Measurements from ENCODE around the gene ANKRD11.
"Not testable (repeated sequence)": the region's sequence is repeated elsewhere in the genome, so short reads cannot be mapped to it uniquely, and the experiment has no call there.

ANKRD11 gene

DNA sequence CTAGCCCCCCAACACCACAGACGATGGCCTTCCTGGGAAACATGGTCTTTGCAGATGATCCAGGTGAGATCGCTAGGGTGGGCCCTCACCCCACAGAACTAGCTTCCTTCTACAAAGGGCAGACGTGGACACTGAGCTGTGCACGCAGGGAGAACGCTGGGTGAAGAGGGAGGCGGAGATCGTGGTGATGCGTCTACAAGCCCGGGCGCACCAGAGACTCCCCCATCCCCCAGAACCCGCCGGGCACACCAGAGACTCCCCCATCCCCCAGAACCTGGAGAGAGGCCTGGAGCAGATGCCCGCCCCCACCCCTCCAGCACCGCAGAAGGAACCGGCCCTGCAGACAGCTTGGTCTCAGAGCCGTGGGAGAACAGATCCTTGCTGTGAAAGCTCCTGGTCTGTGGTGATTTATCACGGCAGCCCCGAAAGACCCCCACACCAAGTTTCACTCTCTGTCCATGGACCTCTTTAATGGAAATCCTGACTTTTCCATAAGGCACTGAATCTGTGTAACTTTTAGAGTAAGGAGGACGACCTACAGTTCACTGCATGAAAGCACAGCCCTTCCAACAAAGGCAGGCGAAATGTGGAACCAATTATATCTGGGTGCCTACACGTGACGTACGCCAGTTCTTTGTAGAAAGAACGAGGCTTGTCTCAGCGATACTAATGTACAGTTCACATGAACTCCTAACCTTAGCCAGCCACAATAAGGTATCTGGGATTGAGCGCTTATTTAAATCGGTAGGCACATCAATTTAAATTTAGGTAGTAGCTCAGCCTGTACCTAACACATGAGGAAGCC is 88.5 kb downstream of the ANKRD11 start:
- no peak for DNase-seq

DNA sequence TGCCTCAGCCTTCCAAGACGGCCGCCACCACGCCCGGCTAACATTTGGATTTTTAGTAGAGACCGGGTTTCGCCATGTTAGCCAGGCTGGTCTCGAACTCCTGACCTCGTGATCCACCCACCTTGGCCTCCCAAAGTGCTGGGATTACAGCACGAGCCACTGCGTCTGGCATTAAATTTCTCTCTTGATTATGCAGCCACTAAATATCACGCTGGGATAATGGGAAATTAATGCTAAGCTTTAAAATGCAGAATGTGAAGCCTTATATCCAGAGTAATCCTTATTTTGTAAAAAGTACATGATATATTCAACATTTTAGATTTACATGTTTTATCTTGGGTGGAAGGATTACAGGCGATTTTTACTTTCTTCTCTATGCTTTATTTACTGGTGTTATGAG is 89.2 kb downstream of the ANKRD11 start:
- DNase-seq: no peak

DNA sequence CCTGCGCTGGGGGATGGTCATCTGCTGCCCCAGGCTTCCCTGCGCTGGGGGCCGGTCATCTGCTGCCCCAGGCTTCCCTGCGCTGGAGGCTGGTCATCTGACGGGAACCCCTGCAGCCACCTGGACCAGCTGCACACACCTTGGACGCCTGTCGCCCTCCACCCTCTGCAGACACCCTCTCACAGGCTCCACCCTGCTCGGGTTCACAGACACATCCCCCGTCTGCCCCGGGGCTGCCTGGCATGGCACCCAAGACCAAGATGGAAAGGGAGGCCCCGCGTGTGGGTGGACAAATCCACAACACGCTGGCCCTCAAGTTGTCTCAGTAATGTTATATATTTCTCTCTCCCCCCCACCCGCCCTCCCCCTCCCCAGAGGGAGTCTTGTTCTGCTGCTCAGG is 89.6 kb downstream of the ANKRD11 start:
- no peak for DNase-seq

DNA sequence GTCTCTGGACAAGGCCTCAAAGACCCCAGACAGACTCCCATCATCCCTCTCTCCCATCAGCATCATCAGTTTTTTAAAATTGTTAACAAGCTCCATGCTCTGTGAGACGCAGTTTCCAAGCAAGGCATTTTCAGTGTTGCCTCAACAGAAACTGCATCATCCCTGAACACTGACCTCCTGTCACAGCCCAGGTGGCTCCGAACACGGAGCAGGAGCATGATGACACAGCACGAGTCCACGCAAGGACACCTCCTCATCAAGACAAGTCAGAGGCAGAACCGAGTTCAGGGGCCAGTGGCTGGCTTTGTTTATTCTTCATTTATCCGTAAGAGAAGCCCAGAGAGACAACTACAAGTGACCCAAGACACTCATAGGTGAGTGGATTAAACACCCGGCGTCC is 91.4 kb downstream of the ANKRD11 start:
- no peak for DNase-seq

DNA sequence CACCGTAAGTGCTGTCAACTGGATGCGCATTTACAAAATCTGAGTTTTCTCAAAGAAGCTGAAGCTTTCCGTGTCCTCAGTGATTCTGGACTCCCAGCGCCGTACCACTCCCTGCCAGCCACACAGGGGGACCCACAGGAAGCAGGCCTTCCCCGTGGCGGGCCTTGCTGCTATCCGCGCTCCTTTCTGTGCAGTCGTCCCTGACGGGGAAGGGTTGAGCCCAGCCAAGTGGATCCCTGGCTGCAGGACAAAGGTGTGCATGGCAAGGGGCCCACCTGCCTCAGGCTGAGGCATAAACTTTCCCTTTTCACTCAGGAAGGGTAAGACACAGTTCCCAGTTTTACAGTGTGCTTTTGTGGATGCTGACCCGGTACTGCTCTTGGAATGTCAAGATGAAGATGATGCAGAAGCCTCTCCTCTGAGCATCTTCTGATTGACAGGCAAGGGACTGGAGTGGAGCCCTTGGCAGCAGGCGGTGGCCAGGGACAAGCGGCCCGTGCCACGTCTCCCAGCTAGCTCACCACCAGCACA is 93.0 kb downstream of the ANKRD11 start:
- DNase-seq: no peak

DNA sequence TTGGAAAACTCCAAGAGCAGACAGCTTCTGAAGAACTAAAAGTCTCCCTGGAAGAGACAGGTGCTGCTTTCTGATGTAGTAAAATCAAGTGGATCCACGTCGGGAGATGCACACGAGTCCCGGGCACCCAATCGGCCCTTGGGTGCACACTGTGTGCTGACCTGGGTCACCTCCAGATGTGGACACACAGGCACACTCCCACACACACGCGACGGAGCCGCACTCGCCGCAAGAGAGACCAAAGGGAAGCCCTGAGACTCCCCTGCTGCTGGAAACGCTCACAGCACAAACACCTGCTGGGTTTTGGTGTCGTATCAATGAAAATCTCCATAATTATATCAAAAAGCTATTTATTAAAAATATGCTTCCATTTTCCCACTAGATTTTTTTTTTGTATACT is 94.2 kb downstream of the ANKRD11 start:
- DNase-seq: no peak

DNA sequence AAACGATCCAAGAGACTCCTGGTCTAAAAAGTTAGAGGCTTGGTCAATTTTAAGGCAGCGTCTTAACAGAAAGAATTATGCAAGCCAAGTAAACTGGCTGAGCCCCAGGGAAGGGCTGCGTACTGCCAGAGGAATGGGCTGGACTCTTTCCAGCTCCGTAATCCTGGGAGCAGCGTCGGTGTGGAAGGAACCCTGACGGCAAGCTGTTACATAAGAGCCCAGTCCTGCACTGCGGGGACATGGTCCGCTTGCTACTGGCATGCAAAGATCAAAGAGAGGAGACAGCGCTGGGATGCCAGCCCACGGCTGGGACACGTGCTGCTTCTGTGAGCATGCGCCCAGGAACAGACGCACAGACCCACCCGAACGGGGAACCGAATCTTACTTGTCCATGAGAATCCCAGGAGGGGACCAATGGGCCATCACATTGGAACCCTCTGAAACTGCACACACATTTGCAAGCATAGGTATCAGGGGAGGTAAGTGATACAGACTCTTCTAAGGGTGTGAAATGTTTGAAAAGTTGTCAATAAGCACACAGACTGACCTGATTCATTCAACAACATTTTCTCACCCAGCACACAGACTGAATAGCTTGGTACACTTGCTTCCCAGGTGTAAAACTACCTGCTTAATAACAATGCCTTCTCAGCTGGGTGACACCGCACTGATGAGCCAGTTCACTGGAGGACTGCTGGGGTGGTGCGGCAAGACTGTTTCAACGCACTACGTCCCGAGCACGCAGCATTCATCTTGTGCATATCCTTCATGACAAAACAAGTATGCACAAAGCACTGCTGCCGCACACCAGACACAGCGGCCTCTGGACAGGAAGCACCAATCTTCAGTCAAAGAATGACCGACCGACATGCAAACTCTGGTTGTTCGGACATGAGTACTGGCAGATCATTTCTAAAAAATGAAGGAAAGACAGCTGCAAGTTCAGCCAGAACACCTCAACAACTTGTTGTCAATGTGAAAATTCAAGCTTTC is 94.9 kb downstream of the ANKRD11 start:
- no peak for DNase-seq

DNA sequence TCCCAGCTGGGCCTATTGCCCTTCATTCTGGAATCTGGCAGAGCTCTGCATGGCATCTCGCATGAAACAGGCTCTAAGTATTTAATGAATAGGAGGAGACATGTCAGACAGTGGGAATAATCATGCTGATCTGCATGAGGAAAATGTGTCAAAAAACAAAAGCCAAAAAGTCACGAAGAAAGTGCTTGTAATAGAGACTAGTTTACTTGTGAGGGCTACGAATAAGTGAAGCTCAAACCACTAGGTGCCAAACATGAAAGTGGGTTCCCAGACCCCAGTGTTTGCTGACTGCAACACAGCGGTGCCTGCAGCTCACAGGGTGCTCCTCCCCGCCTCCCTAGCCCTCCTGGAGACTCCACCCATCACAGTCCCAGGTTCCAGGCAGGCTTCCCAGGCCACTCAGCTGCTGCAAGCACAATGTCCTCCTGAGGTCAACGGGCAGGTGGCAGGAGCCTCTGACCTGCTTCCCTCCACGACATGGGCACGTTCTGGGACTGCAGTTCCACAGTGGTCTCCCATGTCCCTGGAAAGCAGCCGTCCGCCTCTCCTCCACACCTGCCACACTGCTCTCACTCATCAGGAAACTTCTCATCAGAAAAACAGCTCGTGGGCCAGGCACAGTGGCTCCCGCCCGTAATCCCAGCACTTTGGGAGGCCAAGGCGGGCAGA is 96.5 kb downstream of the ANKRD11 start:
- DNase-seq: no peak

DNA sequence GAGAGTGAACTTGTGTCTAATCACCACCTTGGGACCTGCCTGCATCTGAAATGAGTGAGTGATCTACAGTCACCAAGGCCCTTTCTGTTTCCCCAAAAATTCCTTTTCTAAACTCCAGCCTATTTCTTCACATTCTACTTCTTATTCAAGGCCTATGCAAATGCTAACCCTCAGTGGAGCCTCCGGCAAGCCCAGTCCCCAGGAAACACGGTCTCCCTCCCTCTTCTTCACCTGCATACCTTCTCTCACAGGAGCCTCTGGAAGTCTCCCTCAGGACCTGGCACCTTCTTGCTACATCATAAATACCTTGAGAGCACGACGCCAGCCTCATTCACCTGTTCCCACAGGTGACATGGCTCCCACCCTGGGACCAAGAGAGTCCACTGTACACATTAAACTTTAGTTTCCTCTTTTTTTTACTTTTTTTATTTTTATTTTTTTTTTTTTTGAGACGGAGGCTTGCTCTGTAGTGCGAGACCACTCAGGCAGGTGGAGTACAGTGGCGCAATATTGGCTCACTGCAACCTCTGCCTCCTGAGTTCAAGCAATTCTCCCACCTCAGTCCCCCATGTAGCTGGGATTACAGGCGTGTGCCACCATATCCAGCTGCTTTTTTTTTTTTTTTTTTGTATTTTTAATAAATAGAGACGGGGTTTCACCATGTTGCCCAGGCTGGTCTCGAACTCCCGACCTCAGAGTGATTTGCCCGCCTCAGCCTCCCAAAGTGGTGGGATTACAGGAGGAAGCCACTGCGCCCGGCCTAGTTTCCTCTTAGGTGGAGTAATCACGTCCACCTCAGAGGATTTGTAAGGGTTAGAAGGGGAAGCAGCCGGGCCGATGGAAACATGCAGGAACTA is 97.3 kb downstream of the ANKRD11 start:
- no peak for DNase-seq

DNA sequence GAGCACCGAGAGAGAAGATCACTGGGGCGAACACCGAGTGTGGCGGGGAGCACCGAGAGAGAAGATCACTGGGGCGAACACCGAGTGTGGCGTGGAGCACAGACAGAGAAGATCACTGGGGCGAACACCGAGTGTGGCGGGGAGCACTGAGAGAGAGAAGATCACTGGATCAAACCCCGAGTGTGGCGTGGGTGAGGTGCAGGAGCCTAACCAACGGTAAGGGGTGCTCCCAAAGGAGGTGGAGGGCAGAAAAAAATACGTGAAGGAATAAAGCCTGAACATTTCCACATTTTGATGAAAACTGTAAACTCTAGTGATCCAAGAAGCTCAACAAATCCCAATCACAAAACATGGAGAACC is 100.2 kb downstream of the ANKRD11 start:
- not testable (repeated sequence) for DNase-seq

DNA sequence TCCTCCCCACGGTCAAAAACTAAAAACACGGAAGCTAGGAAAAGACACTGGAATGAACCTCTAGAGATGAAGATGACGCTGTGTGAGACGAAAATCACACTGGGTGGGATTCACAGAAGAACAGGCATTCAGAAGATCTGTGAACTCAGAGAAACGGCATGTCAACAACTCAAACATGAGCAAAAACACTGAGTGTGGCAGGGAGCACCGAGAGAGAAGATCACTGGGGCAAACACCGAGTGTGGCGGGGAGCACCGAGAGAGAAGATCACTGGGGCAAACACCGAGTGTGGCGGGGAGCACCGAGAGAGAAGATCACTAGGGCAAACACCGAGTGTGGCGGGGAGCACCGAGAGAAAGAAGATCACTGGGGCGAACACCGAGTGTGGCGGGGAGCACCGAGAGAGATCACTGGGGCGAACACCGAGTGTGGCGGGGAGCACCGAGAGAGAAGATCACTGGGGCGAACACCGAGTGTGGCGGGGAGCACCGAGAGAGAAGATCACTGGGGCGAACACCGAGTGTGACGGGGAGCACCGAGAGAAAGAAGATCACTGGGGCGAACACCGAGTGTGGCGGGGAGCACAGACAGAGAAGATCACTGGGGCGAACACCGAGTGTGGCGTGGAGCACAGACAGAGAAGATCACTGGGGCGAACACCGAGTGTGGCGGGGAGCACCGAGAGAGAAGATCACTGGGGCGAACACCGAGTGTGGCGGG is 100.7 kb downstream of the ANKRD11 start:
- not testable (repeated sequence) for DNase-seq

DNA sequence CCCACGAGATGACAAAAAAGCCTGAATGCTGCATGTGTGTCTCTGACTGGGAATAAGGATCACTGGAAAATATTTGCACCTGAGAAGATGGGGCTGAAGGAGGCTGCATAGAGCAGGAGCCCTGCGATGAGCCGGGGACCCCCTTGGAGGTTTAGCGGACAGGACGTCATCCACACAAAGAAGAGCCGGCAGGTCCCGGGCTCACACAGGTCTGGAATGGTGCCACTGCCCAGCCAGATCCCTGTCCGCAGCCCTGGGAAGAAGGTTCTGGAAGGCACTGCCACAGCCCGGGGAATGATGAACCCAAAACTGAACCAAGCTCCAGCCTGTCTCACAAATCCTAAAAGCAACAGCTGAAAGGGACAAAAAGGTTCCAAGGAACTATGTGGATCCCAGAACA is 101.8 kb downstream of the ANKRD11 start:
- no peak for DNase-seq

DNA sequence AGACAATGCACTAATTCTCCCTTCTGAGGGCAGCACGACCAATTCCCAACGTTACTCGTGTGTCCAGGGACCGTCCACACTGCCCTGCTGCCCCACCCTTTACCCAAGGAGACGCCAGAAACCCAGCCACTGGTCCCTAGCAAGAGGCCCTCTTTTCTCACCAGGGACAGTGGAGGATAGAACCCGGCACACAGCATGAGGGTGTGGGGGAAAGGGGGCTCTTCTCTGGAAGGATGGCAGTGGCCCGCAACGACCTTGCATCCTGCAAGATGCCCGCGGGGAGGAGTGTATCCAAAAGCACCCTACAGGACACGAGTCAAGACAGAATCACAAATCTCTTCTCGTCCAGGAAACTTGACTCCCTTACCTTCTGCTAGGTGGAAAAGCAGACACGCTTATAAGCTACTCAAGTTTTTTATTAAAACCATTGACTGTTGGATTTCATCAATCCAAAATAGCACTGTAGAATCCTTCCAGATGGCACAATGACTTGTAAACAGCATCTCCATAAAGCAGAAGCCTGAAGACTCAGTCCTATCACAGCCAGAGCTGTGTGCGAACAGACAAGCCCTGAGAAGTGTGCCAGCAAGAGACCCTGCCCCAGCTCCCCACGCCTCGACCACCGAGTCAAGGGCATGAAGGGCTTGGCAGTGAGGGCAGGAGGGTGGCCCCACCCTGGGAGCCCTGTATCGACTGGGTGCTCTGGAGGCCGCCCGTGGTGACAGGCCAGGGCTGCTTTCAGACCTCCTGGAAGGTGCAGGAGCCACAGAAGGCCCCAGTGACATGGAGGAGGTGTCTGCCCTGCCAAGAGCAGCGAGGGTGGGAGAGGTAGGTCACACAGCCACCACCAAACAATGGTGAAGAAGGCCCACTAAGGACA is 103.8 kb downstream of the ANKRD11 start:
- no peak for DNase-seq

DNA sequence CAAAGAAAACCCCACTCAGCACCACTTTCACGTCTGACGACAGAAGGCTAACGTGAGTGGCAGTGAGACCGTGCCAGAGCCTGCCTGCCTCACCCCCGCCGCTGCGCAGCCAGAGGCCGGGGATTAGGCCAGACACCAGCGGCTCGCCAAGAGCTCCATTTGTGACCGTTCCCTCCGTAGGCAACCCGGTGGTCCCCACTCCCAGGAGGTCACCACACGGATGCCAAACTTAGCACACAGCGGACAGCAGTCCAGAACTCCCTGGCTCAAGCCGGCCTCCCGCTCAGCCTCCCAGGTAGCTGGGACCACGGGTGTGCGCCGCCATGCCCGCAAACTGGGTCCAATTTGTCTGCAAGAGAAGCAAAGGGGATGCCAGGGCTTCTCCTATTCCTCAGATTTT is 104.6 kb downstream of the ANKRD11 start:
- no peak for DNase-seq

DNA sequence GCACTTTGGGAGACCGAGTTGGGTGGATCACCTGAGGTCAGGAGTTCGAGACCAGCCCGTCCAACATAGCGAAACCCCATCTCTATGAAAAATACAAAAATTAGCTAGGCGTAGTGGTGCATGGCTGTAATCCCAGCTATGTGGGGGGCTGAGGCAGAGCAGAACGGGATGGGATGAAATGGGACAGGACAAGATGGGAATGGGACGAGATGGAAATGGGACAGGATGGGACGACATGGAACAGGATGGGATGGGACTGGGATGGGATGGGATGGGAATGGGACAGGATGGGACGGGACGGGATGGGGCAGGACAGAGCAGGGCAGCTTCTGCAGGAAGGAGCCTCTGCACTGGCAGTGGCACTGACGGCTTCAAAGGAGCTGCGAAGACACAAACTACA is 106.1 kb downstream of the ANKRD11 start:
- no peak for DNase-seq

DNA sequence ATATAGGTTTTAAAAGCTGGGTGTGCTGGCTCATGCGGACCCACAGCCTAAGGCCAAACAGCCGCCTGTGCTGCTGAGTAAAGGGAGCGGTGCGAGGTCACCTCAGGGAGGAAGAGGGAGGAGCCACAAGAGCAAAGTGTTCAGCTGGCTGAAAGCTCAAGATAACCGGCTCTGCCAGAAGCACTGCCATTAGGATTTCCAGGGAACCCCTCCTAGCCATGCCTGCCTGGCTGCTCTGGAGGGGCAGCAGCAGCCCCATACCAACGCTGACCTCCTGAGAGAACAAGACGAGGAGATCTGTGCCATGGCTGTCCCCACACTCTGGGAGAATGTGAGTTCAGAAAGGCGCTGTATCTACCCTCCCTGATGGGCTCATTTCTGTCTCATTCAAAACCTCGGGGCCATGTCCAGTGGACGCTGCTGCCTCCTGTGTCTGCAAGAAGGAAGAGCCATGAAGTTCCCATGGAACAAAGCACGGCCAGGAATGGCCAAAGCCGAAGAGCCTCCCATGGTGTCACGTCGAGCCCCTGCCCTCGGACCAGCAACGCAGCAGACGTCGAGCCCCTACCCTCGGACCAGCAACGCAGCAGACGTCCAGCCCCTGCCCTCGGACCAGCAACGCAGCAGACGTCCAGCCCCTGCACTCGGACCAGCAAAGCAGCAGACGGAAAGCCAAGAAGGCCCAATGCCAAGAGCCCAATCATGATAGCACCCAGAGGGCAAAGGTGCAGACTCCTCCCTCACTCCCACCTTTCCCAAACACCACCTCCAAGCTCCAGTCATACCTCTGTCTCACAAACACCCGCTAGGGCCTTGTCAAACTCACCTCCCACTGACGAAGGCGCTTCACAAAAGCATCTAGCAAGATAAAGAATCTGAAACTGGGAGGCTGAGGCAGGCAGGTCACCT is 107.0 kb downstream of the ANKRD11 start:
- DNase-seq: no peak

DNA sequence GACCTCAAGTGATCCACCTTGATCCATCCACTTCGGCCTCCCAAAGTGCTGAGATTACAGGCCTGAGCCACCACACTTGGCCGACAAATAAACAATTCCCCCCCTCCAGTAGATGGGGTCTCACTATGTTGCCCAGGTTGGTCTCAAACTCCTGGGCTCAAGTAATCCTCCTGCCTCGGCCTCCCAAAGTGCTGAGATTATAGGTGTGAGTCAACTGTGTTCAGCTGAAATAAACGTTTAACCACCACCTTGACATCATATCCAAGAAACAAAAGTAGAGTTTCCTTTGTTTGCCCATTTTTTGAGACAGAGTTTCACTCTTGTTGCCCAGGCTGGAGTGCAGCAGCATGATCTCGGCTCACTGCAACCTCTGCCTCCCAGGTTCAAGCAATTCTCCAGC is 107.8 kb downstream of the ANKRD11 start:
- DNase-seq: not testable (repeated sequence)

DNA sequence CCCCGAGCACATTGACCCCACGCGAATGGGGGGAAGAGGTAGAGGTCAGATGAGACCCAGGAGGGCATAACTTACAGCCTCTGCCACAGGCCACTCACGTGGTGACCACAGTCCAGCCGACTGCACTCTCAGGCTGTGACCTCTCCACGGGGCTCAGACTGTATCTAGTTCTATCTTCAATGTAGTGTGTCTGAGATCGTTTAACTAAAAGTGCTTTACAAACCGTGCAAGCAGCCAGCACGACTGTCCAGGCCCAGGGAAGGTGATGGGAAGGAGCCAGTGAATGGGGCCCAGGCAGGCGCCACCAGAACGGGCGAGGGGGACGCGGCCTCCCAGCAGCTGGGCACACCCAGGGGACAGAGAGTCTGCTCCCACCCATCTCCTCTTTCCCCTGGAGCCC is 108.6 kb downstream of the ANKRD11 start:
- no peak for DNase-seq

DNA sequence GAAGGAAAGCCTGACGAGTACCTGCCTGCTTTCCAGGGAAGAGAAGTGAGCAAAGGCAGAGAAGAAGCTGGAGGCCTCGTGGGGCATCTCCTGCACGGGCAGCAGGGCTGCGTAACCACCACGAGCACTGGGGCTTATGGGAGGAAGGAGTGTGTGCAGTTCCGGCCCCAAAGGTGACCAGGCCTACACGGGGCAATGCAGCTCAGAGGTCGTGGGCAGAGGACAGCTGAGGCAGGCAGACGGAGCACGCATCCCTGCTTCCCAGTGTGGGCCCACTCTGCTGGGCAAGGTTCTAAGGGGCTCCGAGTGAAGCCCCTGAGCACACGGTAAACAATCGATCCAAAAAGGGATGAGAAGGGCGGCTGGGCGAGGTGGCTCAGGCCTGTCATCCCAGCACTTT is 109.7 kb downstream of the ANKRD11 start:
- no peak for DNase-seq
